A549 (cell line): Measurements from ENCODE around the gene MAP3K5. TPM values are rescaled to one million over a fixed set of nuclear protein-coding genes. Genes with fewer than 3 reads are reported as not detected.

ENCODE experiments used
- ATAC-seq, 2 experiments: fragments of 200-7000 bp in 1 of 2; fragments of >200 bp in 1 of 2; cut with Nextera tagmentation in 1 of 2; cut with Tn5 transposase in 1 of 2; 3 replicates each; pipeline versions ENCODE4 v1.8.0 to v1.9.1; 2018 to 2020; ENCODE audit warnings: mild to moderate bottlenecking in 1 of 2, moderate library complexity in 1 of 2
- CTCF ChIA-PET: fragments of 300-600 bp; sonication (Branson Sonifier 250); formaldehyde crosslinking; extraction: SDS; loops from one replicate; lab custom pipeline; 2021; ENCODE audit warnings: antibody characterized with exemption, inconsistent platforms; lab: Yijun Ruan, JAX
- POLR2A ChIA-PET: fragments of 350-600 bp; formaldehyde crosslinking; extraction: SDS; loops from one replicate; lab custom pipeline; 2021; ENCODE audit warnings: antibody characterized with exemption, inconsistent platforms; lab: Yijun Ruan, JAX
- DNase-seq, 2 experiments: peaks; one replicate each; pipeline versions ENCODE4 v3.0.0 to v3.0.0-alpha.2; 2011 to 2016; ENCODE audit warnings: low read depth in 1 of 2, low spot score in 1 of 2
- FAIRE-seq: peaks from 2 replicates; lab custom pipeline; 2011; peaks lifted over from hg19 to GRCh38; lab: Jason Lieb, UNC
- H3K27ac ChIP-seq, 2 experiments: fragments of >200 bp; sonication (Bioruptor Twin); formaldehyde crosslinking; 3 replicates each; pipeline ENCODE4 v1.5.1; 2016 to 2017
- H3K4me1 ChIP-seq: fragments of >200 bp; sonication (Bioruptor Twin); formaldehyde crosslinking; 3 replicates; pipeline ENCODE4 v1.6.1; 2016
- H3K4me2 ChIP-seq: fragments of >200 bp; sonication (Bioruptor Twin); formaldehyde crosslinking; 3 replicates; pipeline ENCODE4 v1.6.1; 2016
- H3K4me3 ChIP-seq: fragments of >200 bp; sonication (Bioruptor Twin); formaldehyde crosslinking; 3 replicates; pipeline ENCODE4 v1.5.1; 2016
- H3K9me3 ChIP-seq: fragments of >200 bp; sonication (Bioruptor Twin); formaldehyde crosslinking; 3 replicates; pipeline ENCODE4 v1.6.1; 2016
- ATOH8 ChIP-seq: fragments of 250-450 bp; sonication (Bioruptor Pico); IDR thresholded peaks from 2 replicates; pipeline ENCODE4 v1.5.0; 2020; ENCODE audit warnings: low read depth, mild to moderate bottlenecking, moderate library complexity
- BCL3 ChIP-seq: fragments of >200 bp; sonication (Bioruptor Twin); formaldehyde crosslinking; IDR thresholded peaks from 3 replicates; pipeline ENCODE4 v1.6.1; 2016
- BHLHE40 ChIP-seq: IDR thresholded peaks from 2 replicates; pipeline ENCODE4 v1.6.1; 2012; ENCODE audit warnings: low read depth, low read length, inconsistent platforms
- CEBPB ChIP-seq, 2 experiments: fragments of >200 bp in 1 of 2; sonication (Bioruptor Twin) in 1 of 2; formaldehyde crosslinking in 1 of 2; IDR thresholded peaks; 2 replicates each; pipeline ENCODE4 v1.6.1; 2012 to 2016
- CHD2 ChIP-seq: fragments of 150-350 bp; IDR thresholded peaks from 2 replicates; pipeline ENCODE4 v1.6.1; 2014; ENCODE audit warnings: low read length; ENCODE audit not compliant: partially characterized antibody
- CTCF ChIP-seq: fragments of >200 bp; sonication (Bioruptor Twin); formaldehyde crosslinking; IDR thresholded peaks from 3 replicates; pipeline ENCODE4 v1.5.1; 2016
- EHF ChIP-seq: fragments of 250-450 bp; sonication (Bioruptor Pico); IDR thresholded peaks from 2 replicates; pipeline ENCODE4 v1.5.0; 2020; ENCODE audit warnings: mild to moderate bottlenecking
- EP300 ChIP-seq, 2 experiments: fragments of >200 bp; sonication (Bioruptor Twin); formaldehyde crosslinking; IDR thresholded peaks; 2 replicates in 1 of 2; 3 replicates in 1 of 2; pipeline ENCODE4 v1.6.1; 2016 to 2017
- FOXS1 ChIP-seq: fragments of 250-450 bp; sonication (Bioruptor Pico); IDR thresholded peaks from 2 replicates; pipeline ENCODE4 v1.5.0; 2020; ENCODE audit warnings: mild to moderate bottlenecking, moderate library complexity
- HDAC2 ChIP-seq: fragments of 200-600 bp; sonication (generic); IDR thresholded peaks from 2 replicates; pipeline ENCODE4 v1.6.1; 2016
- HMGXB4 ChIP-seq: fragments of 250-450 bp; sonication (Bioruptor Pico); IDR thresholded peaks from 2 replicates; pipeline ENCODE4 v1.5.0; 2021; ENCODE audit warnings: mild to moderate bottlenecking, moderate library complexity, borderline replicate concordance
- HOXA7 ChIP-seq: fragments of 250-450 bp; sonication (Bioruptor Pico); IDR thresholded peaks from 2 replicates; pipeline ENCODE4 v1.5.0; 2020; ENCODE audit warnings: mild to moderate bottlenecking, moderate library complexity
- KDM1A ChIP-seq: fragments of 200-600 bp; sonication (generic); IDR thresholded peaks from 2 replicates; pipeline ENCODE4 v1.6.1; 2016; ENCODE audit warnings: low read depth, mild to moderate bottlenecking
- KDM5A ChIP-seq: fragments of 200-600 bp; sonication (generic); IDR thresholded peaks from 2 replicates; pipeline ENCODE4 v1.6.1; 2016; ENCODE audit warnings: antibody characterized with exemption, mild to moderate bottlenecking
- MAFK ChIP-seq: fragments of 450-650 bp; IDR thresholded peaks from 2 replicates; pipeline ENCODE4 v1.6.1; 2014; ENCODE audit not compliant: partially characterized antibody
- POLR2AphosphoS2 ChIP-seq: conservative IDR thresholded peaks from 2 replicates; pipeline ENCODE4 v1.6.1; 2012; ENCODE audit warnings: low read length, improper control_type of control experiment, inconsistent platforms
- RAD21 ChIP-seq, 2 experiments: fragments of >200 bp in 1 of 2; sonication (Bioruptor Twin) in 1 of 2; formaldehyde crosslinking in 1 of 2; IDR thresholded peaks in 1 of 2; conservative IDR thresholded peaks in 1 of 2; 2 replicates in 1 of 2; 3 replicates in 1 of 2; pipeline ENCODE4 v1.6.1; 2012 to 2018; ENCODE audit warnings: inconsistent platforms in 1 of 2
- RARB ChIP-seq: fragments of 250-450 bp; sonication (Bioruptor Pico); IDR thresholded peaks from 2 replicates; pipeline ENCODE4 v1.8.0; 2021; ENCODE audit warnings: mild to moderate bottlenecking, moderate library complexity
- ZC3H11A ChIP-seq: fragments of 450-650 bp; IDR thresholded peaks from 2 replicates; pipeline ENCODE4 v1.6.1; 2014; ENCODE audit warnings: antibody characterized with exemption, mild to moderate bottlenecking
- ZFP36 ChIP-seq: fragments of 450-650 bp; IDR thresholded peaks from 2 replicates; pipeline ENCODE4 v1.6.1; 2014; ENCODE audit warnings: borderline replicate concordance; ENCODE audit not compliant: partially characterized antibody
- ZSCAN20 ChIP-seq: fragments of 250-450 bp; sonication (Bioruptor Pico); IDR thresholded peaks from 2 replicates; pipeline ENCODE4 v1.8.0; 2022; ENCODE audit warnings: mild to moderate bottlenecking, moderate library complexity
- WGBS: methylation state at CpG from one replicate; pipeline ENCODE4 v1.1.6; 2017; ENCODE audit errors: missing lambda C conversion rate; 5-methylcytosine and 5-hydroxymethylcytosine counted together
- polyA plus RNA-seq, 4 experiments: library from polyadenylated mRNA; depleted of rRNA in 3 of 4; stranded (reverse); fragments of >200 nt; fragmentation: RNase III in 1 of 4; extraction: RNeasy Plus Mini Kit Qiagen cat#74134 plus additional on column Dnase treatment in 1 of 4; gene quantifications; 2 replicates in 3 of 4; 3 replicates in 1 of 4; pipeline ENCODE4 v1.2.3, GENCODE V29; 2011 to 2017

Gene MAP3K5
- polyA plus RNA-seq, 2 of the 4 experiments (the other 2 are of a cell fraction) = 2.1 to 4.1 TPM

- WGBS = 92% methylated on average over 2 of the region's 2 CpGs
- POLR2A ChIA-PET = no interaction called here
- DNase-seq (no peak), FAIRE-seq (no peak)
- Histone ChIP-seq H3K4me1 (peaks cover 7% of the 10 kb centered on the region; the same call in 1 of the 3 replicates), H3K4me3 (no peak overlapping the region), H3K4me2 (no peak overlapping the region)
- TF ChIP-seq POLR2AphosphoS2 (no peak), ZC3H11A (no peak), BCL3 (no peak), ZFP36 (no peak), KDM1A (no peak), HMGXB4 (CRISPR knock-in tag) (no peak), HDAC2 (no peak), ATOH8 (CRISPR knock-in tag) (no peak), EP300 (IDR thresholded peaks at IDR 0.05) (no peak), RARB (CRISPR knock-in tag) (no peak), MAFK (no peak), RAD21 (conservative IDR thresholded peaks at IDR 0.05 in 1 of 2, IDR thresholded peaks at IDR 0.05 in 1 of 2) (no peak), CHD2 (no peak), HOXA7 (CRISPR knock-in tag) (no peak), EHF (no peak), BHLHE40 (no peak)
- TF ChIP-seq, all 56 proteins: peak for 0
- CTCF ChIA-PET = no interaction called here
- H3K27ac ChIP-seq = no peak overlapping the region
- ATAC-seq = no peak
- H3K9me3 ChIP-seq = no peaks in the 10 kb centered on the region
Measured at GRCh38 chr6:136767103-136767502, 25.2 kb downstream of the MAP3K5 start.

GRCh38 chr6:136766274-136766673 lies 26.0 kb downstream of the MAP3K5 start:
- H3K9me3 ChIP-seq = no peaks in the 10 kb centered on the region
- WGBS = 90% methylated on average over 3 of the region's 3 CpGs
- ATAC-seq = no peak
- no peak for FAIRE-seq
- H3K4me3 ChIP-seq = no peak overlapping the region
- CTCF ChIA-PET = no interaction called here
- peaks cover 7% of the 10 kb centered on the region; the same call in 1 of the 3 replicates for H3K4me1 ChIP-seq
- H3K27ac ChIP-seq = no peak overlapping the region
- TF ChIP-seq EP300 (IDR thresholded peaks at IDR 0.05) (no peak), CTCF (no peak), FOXS1 (CRISPR knock-in tag) (no peak), RAD21 (conservative IDR thresholded peaks at IDR 0.05 in 1 of 2, IDR thresholded peaks at IDR 0.05 in 1 of 2) (no peak), HDAC2 (no peak), KDM5A (no peak), ZSCAN20 (CRISPR knock-in tag) (no peak), ZFP36 (no peak), CEBPB (IDR thresholded peaks at IDR 0.05) (no peak), EHF (no peak), POLR2AphosphoS2 (no peak)
- DNase-seq = no peak
- POLR2A ChIA-PET = no interaction called here
- no peak overlapping the region for H3K4me2 ChIP-seq
